Left renal pelvis (tissue), 4 donors: Measurements from ENCODE around the gene SYTL2. TPM values are rescaled to one million over a fixed set of nuclear protein-coding genes. Genes with fewer than 3 reads are reported as not detected.

Experiments
- DNase-seq, 4 donors: peaks; one replicate each; pipeline ENCODE4 v3.0.0-alpha.2; 2013; ENCODE audit warnings: low read depth in 4 of 4, low spot score in 3 of 4
- polyA plus RNA-seq, 4 donors: library from polyadenylated mRNA; unstranded; fragments of 120-200 nt; gene quantifications; one replicate each; pipeline ENCODE4 v1.2.1, GENCODE V29; 2013; ENCODE audit not compliant: insufficient read length in 4 of 4

SYTL2 gene
- polyA plus RNA-seq, 4 donors: 7.8 to 96.9 (median 77.8) TPM

DNA sequence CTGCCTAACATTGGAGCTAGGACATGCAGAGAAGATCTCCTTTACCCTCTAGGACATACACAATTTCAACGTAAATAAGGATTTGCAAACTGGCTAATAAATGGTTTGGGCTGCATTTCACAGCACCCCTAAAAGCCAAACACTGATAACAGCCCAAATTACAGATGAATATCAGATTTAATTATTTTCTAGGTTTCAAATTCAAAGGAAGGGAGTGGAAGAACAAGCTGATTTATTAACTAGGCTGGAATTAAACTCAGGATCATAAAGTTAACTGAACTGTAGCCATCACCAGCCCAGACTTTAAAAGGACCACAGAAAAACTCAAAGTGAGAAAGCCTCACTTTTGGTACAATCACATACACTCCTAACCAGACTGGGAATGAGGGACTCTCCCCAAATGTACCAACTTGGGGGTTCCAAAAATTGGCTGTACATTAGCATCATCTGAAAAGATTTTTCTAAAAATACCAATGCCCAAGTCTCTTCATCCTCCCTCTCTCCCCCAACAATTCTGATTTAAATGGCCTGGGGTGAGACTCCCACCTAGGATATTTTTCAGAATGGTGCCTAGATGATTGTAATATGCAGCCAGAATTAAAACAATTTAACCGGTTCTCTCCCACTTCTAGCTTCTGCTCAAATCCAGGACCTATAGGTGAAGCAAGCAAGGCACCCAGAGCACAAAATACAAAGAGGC, 43.5 kb downstream of the SYTL2 start:
- peak in 2 of 4 donors; percentile 36 to 63 for DNase-seq

DNA sequence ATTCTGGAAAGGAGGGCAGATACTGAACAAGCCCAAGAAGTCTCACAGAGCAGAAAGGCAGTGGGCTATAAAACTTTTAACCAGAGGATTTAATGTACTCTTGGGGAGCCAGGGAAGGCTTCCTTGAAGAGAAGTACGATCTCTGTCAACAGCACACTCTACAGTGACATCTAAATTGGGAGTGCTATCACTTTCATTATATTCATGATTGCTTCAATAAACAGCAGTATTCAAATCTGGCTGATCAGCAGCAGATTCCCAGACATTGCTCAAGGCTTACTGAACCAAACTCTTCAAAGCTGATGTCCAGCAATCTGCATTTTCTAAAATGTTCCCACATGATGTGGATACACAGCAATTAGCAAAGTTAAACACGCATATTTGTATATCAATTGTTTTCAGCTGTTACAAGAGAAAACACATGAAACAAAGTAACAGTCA, 44.2 kb downstream of the SYTL2 start:
- DNase-seq: peak in 1 of 4 donors; percentile 21

DNA sequence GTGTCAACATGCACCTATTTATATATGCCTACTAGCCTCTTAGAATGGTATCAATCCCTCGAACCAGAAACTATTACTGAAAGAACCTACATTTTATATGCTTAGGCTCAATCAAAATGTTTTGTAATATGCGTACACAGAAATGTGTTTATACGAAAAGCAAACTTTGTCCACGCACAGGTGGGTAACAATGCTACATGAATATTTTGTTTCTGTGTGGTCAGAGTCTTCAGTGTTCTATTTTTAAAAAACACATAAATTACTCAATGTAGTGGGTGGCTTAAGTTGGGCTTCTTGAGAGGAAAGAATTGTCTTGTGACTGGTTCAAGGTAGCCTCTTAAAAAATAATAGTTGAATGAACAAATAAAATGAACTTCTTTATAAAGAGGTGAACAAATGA, 46.1 kb downstream of the SYTL2 start:
- DNase-seq: no peak

DNA sequence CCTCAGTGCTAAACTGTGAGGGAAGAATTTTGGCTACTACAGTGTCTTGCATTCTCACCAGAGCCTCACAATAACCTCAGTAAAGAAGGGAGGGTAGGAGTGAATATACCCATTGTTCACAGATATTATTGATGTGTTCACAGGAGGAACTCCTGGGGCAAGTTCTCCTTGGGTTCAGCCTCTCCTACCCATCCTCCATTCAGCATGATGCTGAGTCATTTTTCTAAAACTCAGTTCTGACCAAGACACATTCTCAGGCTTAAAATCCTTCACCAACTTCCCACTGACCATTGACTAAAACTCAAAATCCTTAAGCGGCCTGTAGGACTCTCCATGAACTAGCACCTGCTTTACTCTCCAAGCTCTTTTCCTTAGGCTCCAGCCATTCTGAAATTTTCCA, 48.7 kb downstream of the SYTL2 start:
- no peak for DNase-seq

DNA sequence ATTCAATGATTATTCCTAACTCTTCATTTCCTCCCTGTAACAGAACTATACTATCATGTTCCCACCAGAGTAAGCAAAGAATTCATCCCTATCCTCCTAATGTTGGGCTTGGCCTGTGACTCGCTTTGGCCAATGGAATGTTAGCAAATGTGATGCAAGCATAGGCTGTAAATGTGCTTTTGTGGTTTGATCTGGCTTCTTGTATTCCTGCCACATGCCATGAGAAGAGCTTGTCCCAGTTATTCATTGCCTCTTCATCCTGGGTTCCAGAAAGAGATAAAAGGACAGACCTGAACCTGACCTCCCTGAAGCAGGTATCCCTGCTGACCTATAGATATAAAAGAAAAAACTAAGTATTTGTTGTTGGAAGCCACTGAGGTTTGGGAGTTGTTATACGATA, 51.0 kb downstream of the SYTL2 start:
- DNase-seq: peak in 1 of 4 donors; percentile 53

DNA sequence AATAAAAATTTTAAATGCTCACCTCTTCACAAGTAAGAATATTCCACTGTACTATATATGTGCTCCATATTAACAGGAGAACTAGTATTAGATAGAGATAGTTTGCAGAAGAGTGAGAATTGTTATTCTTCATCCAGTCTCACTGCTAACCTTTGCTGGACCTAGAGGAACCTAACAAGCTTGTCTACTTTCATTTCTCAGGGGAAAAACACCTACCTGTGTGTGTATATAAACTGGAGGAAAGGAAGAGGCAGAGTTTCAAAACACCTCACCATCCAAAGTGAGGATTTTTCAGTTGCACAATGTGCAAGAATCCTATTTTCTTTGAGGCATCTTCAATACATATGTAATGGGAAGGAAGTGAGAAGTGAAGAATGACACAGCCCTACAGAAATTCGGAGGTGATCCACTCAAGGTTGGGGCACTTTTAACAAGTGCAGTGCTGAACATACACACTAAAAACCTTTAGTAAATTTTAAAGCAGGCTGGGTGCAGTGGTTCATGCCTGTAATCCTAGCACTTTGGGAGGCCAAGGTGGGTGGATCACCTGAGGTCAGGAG, 52.4 kb downstream of the SYTL2 start:
- DNase-seq: no peak

DNA sequence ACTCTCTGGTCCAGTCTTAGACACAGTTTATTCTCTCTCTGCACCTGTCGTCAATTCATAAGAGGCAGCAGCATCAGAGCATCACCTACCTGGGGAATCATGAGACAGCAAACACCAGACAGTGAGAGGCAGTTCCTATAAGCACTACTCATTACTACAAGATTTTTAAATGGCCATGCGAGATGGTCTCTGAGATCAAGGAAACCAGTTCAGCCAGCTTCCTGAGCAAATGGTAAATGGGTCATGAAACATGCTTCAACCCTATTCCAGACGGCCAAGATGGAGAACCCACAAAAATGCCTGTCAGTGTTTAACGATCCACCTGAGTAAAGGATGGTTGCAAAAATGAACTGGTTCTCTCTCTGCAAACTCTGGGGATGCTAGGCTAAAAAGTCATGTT, 52.9 kb downstream of the SYTL2 start:
- no peak for DNase-seq

DNA sequence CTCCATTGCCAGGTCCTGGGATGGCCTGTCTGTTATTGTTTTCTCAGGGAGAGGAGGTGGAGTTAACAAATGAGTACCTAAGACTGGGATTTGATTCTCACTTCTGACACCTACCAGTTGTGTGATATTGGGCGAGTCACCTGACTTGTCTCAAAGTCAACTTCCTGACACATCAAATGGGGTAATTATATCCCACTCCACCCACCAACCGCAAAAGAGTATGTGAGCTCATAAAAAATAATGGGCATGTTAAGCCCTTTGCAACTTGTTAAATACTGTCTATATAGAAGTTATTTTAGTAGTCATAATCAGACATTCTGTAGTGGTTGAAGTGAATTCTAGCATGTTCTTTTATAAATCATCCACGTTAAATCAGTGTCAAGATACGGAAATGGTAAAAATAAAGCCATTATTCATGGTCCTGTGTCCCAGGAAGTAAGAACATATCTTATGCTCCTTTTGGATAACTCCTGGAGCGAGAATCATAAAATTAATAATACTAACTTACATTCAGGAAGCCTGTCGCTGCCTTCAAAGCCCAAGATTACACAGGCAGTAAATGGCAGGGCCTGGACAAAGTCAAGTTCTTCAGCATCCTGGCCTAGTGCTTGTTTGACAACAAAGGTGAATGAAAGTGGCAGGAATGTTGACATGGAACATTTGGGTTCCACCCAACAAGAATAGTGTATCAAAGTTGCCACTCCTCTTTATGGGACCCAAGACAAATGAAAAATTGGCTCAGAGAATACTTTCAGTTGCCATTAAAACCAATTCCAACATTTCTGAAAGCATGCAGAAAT, 54.3 kb downstream of the SYTL2 start:
- DNase-seq: no peak

DNA sequence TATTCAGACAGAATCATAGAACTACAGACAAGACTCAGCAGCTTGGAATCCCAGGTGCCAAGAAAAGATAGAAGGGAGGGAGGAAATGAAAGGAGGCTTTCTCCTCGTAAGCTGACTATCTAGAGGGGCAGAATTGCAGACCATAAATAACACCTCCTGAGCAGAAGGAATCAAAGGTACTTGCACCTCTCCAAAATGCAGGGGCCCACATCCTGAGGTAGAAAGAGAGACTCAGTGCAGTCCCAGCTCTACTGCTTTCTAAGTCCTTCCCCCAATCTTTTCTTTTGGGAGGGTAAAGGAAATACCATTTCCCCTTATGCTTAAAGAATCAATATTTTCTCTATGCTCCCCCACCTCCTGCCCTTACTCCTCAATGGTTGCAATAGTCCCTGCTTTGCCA, 55.2 kb downstream of the SYTL2 start:
- no peak for DNase-seq

DNA sequence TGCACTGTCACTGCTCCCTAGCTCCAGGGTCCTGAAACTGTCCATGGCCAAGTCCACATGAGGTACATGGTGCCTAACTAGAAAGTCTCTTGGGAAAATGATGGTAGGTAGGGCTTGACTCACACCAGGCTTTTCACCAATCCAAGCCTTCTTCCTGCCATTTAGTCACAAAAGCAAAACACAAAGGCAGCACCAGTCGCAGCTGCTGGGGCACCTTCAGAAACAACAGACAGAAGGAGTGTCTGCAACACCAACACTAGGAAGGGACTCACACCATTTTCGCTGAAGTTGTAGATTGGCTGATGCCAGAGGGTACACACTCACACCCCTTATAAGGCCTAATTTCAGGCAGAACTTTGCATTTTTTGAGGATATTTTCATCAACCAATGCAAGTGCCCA, 55.7 kb downstream of the SYTL2 start:
- DNase-seq: no peak

DNA sequence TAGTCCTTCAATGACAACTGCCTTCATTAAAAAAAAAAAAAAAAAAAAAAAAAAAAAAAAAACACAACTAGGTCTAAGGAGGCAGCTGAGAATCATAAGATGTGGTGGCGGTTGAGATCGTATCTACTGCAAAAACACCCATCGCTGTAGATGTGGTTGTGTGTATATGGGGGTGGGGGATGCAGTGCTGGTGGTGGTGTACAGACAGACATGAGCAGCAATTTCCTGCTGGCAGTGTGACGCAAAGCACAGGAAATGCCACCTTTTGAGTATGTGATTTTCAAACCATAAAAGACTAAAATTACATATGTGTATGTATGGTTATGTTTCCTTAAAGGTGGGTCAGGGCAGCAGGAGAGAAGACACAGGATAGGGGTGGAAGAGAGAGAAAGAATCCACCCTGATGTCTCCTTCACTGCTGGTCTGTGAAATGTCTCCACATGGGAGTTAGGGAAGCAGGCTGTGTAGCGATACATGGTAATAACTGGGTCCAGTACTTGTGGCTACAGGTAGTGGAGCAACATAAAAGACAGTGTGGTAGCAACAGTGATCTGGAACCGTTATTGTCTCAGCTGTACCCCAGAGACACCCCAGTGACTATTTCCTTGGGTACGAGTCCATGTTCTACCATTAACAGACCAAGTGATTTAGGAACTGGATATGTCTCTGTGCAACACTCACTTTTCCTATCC, 57.9 kb downstream of the SYTL2 start:
- DNase-seq: no peak

DNA sequence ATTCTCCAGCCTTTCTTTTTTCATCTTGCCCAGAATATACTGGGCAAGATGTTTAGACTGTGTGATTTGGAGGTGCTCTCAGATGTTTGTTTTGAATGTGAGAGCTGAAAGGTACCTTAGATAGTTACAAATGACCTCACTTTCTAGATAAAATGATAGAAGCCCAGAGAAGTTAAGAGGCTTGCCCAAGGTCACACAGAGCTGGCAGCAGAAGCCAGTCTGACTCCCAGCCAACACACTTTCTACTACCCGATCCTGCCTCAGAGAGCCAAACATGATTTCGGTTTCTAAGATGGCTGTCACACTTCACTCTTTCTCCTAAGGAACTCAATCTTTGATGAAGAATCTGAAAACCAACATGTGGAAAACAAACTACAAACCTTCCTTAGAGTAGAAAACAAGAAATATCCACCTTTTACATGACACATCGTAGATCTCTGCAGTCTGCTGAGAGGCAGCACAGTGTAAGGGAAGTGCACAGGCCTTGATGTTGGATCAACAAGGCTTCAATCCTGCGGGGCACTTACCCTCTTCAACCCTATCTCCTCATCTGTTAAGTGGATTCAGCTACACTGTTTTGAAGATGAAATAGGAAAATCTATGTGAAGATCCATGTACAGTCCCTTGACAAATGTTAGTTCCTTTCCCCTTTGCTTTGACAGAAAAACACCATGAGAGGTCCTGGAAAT, 58.6 kb downstream of the SYTL2 start:
- no peak for DNase-seq

DNA sequence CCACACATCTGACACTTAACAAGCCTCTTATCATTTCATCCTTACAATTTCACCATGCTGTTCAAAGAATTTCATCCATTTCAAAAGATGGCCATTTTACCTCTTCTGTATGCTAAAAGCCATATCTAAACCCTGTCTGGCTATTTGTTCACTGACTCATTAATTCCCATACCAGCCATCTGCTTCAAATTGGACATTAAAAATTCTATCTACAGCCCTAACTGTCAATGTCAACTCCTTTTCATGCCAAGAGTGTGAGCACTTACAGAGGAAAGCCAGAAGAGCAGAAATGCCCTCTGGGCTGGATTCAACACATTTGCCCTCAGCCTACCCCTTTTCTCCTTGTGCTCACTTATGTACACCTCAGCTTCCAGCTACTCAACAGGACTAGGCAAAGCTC, 59.2 kb downstream of the SYTL2 start:
- DNase-seq: no peak

DNA sequence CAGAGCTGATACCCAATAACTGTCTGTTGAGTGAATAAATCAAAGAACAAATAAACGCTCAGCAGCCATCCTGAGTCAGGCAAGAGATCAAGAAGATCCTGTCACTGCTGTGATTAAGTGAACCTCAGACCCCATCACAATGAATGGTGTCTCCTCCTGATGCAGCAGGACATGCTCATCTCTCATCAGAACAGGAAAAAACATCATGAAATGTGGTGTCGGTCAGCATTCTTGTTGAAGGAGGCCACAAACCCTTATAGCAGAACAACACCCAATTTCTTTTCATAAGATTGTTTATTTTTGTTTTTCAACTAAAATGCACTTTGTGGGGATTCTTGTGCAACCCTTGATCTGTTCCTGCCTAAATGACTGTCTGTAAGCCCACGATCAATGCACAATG, 60.3 kb downstream of the SYTL2 start:
- no peak for DNase-seq

DNA sequence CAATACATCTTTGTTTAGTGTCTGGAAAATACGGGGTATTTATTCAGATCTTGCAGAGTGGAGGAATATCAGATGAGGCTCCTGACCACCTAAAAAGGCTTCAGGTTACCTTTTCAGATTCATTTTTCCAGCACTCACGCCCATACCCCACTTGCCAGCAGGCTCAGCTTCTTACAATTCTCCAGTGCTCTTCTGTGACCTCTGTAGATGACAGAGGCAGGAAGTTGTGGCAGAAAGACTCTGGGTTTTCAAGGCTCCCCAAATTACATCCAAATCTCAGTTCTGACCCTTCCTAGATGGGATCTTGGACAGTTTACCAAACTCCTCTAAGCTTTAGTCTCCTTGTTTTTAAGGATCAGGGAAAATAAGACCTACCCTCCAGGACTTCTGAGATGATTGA, 61.1 kb downstream of the SYTL2 start:
- no peak for DNase-seq

DNA sequence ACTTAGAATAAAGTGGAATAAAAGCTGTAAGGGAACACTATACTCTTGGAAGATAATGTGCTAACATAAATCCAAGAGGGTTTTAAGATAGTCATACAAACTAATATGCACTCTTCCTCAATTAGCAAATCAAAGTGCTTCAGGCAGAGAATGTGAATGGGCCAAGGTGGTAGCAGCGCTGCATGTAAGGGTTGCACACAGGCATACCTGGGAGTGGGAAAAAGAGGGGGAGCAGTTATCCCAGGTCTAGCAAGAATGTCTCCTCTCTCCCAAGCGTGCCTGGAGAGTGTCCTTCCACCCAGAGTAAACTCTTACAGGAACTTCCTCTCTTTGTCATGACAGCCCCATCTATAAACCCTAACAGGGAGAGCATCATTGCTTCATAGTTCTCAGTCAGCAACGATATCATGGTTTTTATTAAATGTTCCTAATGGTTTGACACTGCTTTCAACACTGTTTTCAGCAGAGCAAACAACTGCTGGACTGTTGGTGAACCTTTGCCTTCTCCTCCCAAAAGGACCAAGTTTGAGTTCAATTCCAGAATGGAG, 61.6 kb downstream of the SYTL2 start:
- no peak for DNase-seq

DNA sequence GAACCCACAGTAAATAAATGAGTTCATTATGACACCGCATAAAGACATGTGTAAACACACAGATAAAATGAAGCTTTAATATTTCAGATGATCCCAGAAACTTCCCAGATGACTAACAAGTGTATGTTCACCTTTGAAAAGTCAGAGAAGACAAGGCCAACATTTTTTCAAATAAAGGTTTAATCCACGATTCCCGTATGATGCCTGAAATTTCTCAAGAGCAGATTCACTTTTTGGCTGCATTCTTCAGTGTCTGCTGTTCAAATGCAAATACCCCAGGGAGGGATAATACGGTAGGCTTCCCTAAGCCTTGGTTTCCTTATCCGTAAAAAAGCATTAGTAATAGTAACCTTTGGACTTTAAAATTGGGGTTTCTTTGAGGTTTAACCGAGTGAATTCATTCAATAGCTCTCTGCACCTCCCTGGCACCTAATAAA, 62.5 kb downstream of the SYTL2 start:
- no peak for DNase-seq

DNA sequence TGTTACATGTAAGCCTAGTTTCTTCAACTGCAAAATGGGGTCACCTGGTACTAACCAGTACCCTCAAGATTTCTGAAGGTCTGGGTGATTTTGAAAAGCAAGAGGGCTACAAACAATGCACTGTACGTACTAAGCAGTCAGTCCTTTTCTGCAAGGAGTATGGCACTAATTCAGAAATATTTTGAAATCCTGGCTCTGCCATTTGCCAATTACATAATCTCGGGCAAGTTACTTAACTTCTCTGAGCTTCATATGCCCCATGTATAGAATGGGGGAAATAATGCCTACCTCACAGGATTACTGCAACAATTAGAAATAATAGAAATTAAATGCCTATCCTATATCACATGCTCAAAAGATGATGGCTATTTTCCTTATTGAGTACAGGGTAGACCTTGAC, 64.3 kb downstream of the SYTL2 start:
- no peak for DNase-seq

DNA sequence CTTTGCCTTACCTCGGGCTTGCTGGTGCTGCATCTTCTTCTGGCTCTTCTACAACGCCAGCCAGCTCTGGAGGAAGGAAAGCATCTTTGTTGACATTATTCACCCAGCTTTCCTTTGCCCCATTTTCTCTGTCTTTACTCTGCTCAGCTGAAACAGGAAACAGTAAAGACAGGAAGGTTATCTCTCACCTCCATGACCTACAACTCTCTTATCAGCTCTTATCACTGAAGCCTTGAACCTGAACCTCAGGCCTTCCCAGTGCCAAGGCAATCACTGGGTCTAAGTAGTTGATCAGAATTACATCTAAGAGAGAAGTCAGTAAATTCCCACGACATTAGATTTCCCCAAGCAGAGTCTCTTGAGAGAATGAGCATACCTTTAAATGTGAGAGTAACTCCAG, 65.3 kb downstream of the SYTL2 start:
- DNase-seq: no peak

DNA sequence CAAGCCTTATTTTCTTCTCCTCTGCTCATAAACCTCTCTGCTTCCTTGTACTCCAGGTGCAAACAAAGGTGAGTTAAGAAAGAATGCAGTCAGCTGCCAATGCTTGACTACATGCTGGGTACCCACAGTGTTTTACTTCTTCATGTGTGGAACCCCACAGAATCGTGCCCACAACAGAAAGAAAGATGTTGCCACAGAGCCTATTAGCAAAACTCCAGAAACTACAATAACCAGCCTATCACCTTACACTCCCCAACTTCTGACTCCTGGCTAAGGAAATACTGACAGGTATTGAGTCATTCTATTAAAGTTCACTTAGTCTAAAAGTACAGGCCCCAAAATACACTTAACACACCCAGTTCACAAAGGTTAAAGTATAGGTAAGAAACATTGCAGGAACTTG, 68.1 kb downstream of the SYTL2 start:
- no peak for DNase-seq
